Caco-2 (cell line): ENCODE measurements around the gene COX6B1. TPM values are rescaled to one million over a fixed set of nuclear protein-coding genes. Genes with fewer than 3 reads are reported as not detected.

Experiments used
- BruUV-seq: library from RNA; stranded (reverse); fragments of 400-500 nt; replicated peaks from 2 replicates; lab custom pipeline; 2021; lab: Mats Ljungman, UMichigan
- CTCF ChIA-PET: fragments of 300-600 bp; sonication (Branson Sonifier 250); formaldehyde crosslinking; loops from one replicate; lab custom pipeline; 2022; ENCODE audit warnings: antibody characterized with exemption; lab: Charles Lee
- POLR2A ChIA-PET: fragments of 300-600 bp; sonication (Branson Sonifier 250); formaldehyde crosslinking; loops from one replicate; lab custom pipeline; 2022; ENCODE audit warnings: antibody characterized with exemption; lab: Charles Lee
- DNase-seq, 2 experiments: peaks; one replicate each; pipeline versions ENCODE4 v3.0.0 to v3.0.0-alpha.2; 2020 to 2022
- H3K27me3 ChIP-seq: replicated peaks from 2 replicates; pipeline ENCODE4 v1.6.0; 2011; ENCODE audit warnings: low read length; ENCODE audit not compliant: control insufficient read depth, insufficient read depth
- H3K36me3 ChIP-seq: 2 replicates; pipeline ENCODE4 v1.5.1; 2011; ENCODE audit warnings: low read length; ENCODE audit not compliant: control insufficient read depth, insufficient read depth
- H3K4me1 ChIP-seq: fragments of 250-450 bp; sonication (Bioruptor Pico); 2 replicates; pipeline ENCODE4 v1.5.1; 2020; ENCODE audit warnings: mild to moderate bottlenecking
- H3K4me3 ChIP-seq: 2 replicates; pipeline ENCODE4 v1.5.1; 2011; ENCODE audit warnings: low read depth, mild to moderate bottlenecking, control low read depth, low read length
- H3K9me3 ChIP-seq: fragments of 250-450 bp; sonication (Bioruptor Pico); 2 replicates; pipeline ENCODE4 v1.5.1; 2020; ENCODE audit warnings: mild to moderate bottlenecking, moderate library complexity
- H3K27ac Mint-ChIP-seq: one replicate; pipeline ENCODE4 v1.8.0; 2022; ENCODE audit warnings: mixed read lengths; ENCODE audit not compliant: unreplicated experiment
- H3K27me3 Mint-ChIP-seq: one replicate; pipeline ENCODE4 v1.8.0; 2022; ENCODE audit warnings: mixed read lengths; ENCODE audit not compliant: insufficient read depth, unreplicated experiment
- H3K36me3 Mint-ChIP-seq: one replicate; pipeline ENCODE4 v1.8.0; 2022; ENCODE audit warnings: mild to moderate bottlenecking, mixed read lengths; ENCODE audit not compliant: insufficient read depth, unreplicated experiment
- H3K4me1 Mint-ChIP-seq: one replicate; pipeline ENCODE4 v1.8.0; 2022; ENCODE audit warnings: low read depth, mixed read lengths; ENCODE audit not compliant: unreplicated experiment
- H3K4me3 Mint-ChIP-seq: one replicate; pipeline ENCODE4 v1.8.0; 2022; ENCODE audit warnings: mild to moderate bottlenecking, moderate library complexity, mixed read lengths; ENCODE audit not compliant: unreplicated experiment
- H3K9me3 Mint-ChIP-seq: one replicate; pipeline ENCODE4 v1.8.0; 2022; ENCODE audit warnings: mixed read lengths; ENCODE audit not compliant: unreplicated experiment
- CTCF ChIP-seq, 2 experiments: fragments of 200-600 bp in 1 of 2; IDR thresholded peaks; 1 replicate in 1 of 2; 2 replicates in 1 of 2; pipeline versions ENCODE4 v1.5.1 to v1.8.0; 2011 to 2022; ENCODE audit warnings: antibody characterized with exemption in 1 of 2, control low read depth in 1 of 2, inconsistent platforms in 1 of 2, low read depth in 1 of 2, low read length in 1 of 2, mild to moderate bottlenecking in 1 of 2, moderate library complexity in 1 of 2; ENCODE audit not compliant: insufficient read depth in 1 of 2, severe bottlenecking in 1 of 2, unreplicated experiment in 1 of 2
- intact Hi-C: fragments of 100-400 bp; cut with micrococcal nuclease; formaldehyde crosslinking; loops from one replicate; pipeline ENCODE4 v1.10.0; 2022; ENCODE audit not compliant: unreplicated experiment
- total RNA-seq: library from RNA; stranded (reverse); gene quantifications from 2 replicates; pipeline ENCODE4 v1.2.3, GENCODE V29; 2022

Gene COX6B1
- total RNA-seq, 1 experiment from 2014 or later = 551 TPM

DNA sequence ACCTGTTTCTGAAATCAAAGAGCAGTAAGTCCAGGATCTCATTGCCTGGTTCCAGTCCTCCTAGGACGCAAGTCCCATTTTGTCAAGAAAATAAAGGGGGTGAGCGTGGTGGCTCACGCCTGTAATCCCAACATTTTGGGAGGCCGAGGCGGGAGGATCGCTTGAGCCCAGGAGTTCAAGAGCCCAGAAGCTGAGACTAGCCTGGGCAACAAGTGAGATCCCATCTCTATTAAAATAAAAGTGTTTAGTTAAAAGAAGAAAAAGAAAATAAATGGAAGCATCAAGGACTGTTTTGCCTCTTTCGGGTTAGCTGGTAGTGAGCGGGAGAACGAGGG lies 35.9 kb upstream of the COX6B1 start:
- no peak for TF ChIP-seq CTCF (IDR thresholded peaks at IDR 0.05; ENCODE audit: insufficient read depth in 1 of 2, low read depth in 1 of 2, low read length in 1 of 2, severe bottlenecking in 1 of 2, unreplicated experiment in 1 of 2)
- Histone ChIP-seq H3K27me3 (no peaks in the 10 kb centered on the region), H3K36me3 (no peaks in the 10 kb centered on the region), H3K4me1 (0 out of 2 replicates have a peak, but pooled peaks cover 4% of the 10 kb centered on the region), H3K9me3 (peaks cover 11% of the 10 kb centered on the region), H3K4me3 (peak overlapping the region; percentile 94)
- POLR2A ChIA-PET = interaction anchor here (0.9 kb wide), 1 partner anchor 36 kb away, joined by 4 read pairs; the partner anchor contains the start of gene COX6B1
- peak overlapping the region; percentile 89 for H3K4me3 Mint-ChIP-seq
- peak overlapping the region; percentile 93 for H3K27ac Mint-ChIP-seq
- BruUV-seq = no TSS peak
- intact Hi-C loops = loop anchor here (1.0 to 2.0 kb wide), 2 partner anchors 16 to 33 kb away; no protein-coding TSS in a partner anchor
- peaks cover 12% of the 10 kb centered on the region for H3K9me3 Mint-ChIP-seq
- CTCF ChIA-PET = interaction anchor here (0.6 to 1.0 kb wide), 2 partner anchors 10 to 102 kb away, joined by 3 to 4 read pairs; no protein-coding TSS in a partner anchor
- peaks cover 9% of the 10 kb centered on the region for H3K4me1 Mint-ChIP-seq
- no peaks in the 10 kb centered on the region for H3K27me3 Mint-ChIP-seq
- no peak for DNase-seq
- H3K36me3 Mint-ChIP-seq = peaks cover 15% of the 10 kb centered on the region

GRCh38 chr19:35612559-35613321 lies 35.4 kb upstream of the COX6B1 start, which contains the start of gene HAUS5:
Gene HAUS5, plus strand, starts transcription at chr19:35612735. Its CDS starts 60 bp downstream, at chr19:35612795.
- H3K4me3 ChIP-seq = peak within 1 kb of the TSS; percentile 94
- no peaks in the 10 kb centered on the region for H3K36me3 ChIP-seq
- BruUV-seq = no TSS peak
- TF ChIP-seq CTCF (IDR thresholded peaks at IDR 0.05; ENCODE audit: insufficient read depth in 1 of 2, low read depth in 1 of 2, low read length in 1 of 2, severe bottlenecking in 1 of 2, unreplicated experiment in 1 of 2) = no peak
- Mint-ChIP-seq H3K27me3 (no peaks in the 10 kb centered on the region), H3K27ac (peak within 1 kb of the TSS; percentile 93), H3K9me3 (peaks cover 12% of the 10 kb centered on the region), H3K36me3 (peaks cover 15% of the 10 kb centered on the region), H3K4me3 (peak within 1 kb of the TSS; percentile 89), H3K4me1 (peaks cover 9% of the 10 kb centered on the region)
- ChIA-PET CTCF (interaction anchor here (0.6 to 1.0 kb wide), 5 partner anchors 11 to 136 kb away, joined by 3 to 6 read pairs (median 3); partner anchors contain the start of genes COX6B1 and LIN37), POLR2A (interaction anchor here (0.6 kb wide), 1 partner anchor 102 kb away, joined by 4 read pairs; no protein-coding TSS in a partner anchor)
- H3K27me3 ChIP-seq = no peaks in the 10 kb centered on the region
- peak; percentile 95 to 97 for DNase-seq
- intact Hi-C loops = loop anchor here (1.0 to 2.0 kb wide), 2 partner anchors 16 to 32 kb away; no protein-coding TSS in a partner anchor
- H3K4me1 ChIP-seq = 0 out of 2 replicates have a peak, but pooled peaks cover 4% of the 10 kb centered on the region
- peaks cover 6% of the 10 kb centered on the region for H3K9me3 ChIP-seq

DNA sequence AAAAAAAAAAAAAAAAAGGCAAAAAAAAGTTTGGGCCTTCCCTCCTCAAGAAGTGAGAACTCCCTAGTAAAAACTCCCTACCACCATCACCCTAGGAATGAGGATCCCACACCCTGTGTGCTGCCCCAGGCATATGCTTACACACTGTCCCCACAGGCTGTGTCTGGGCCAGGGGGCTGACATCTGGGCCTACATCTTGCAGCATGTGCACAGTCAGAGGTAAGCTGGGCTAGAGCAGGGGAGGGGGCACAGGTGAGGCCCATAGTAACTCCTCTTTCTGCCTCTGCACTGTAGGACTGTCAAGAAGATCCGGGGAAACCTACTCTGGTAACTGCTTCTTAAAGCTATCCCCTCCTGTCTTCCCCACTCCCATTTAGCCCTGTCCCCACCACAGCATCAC lies 34.5 kb upstream of the COX6B1 start:
- Mint-ChIP-seq H3K27ac (peak overlapping the region; percentile 93), H3K4me3 (peak overlapping the region; percentile 89), H3K36me3 (peaks cover 15% of the 10 kb centered on the region), H3K27me3 (no peaks in the 10 kb centered on the region), H3K9me3 (peaks cover 4% of the 10 kb centered on the region), H3K4me1 (peaks cover 9% of the 10 kb centered on the region)
- H3K4me1 ChIP-seq = 0 out of 2 replicates have a peak, but pooled peaks cover 4% of the 10 kb centered on the region
- TSS peak; percentile 65 for BruUV-seq
- H3K9me3 ChIP-seq = no peaks in the 10 kb centered on the region
- no peak overlapping the region; the same call in 1 of the 2 replicates for H3K4me3 ChIP-seq
- POLR2A ChIA-PET = interaction anchor here (0.6 kb wide), 1 partner anchor 153 kb away, joined by 3 read pairs; no protein-coding TSS in a partner anchor
- no peaks in the 10 kb centered on the region for H3K27me3 ChIP-seq
- CTCF ChIA-PET = interaction anchor here (0.7 kb wide), 2 partner anchors 60 to 135 kb away, joined by 3 to 6 read pairs; partner anchors contain the start of gene LIN37
- no peaks in the 10 kb centered on the region for H3K36me3 ChIP-seq
- no peak for TF ChIP-seq CTCF (IDR thresholded peaks at IDR 0.05; ENCODE audit: insufficient read depth in 1 of 2, low read depth in 1 of 2, low read length in 1 of 2, severe bottlenecking in 1 of 2, unreplicated experiment in 1 of 2)
- intact Hi-C loops = loop anchor here (2.0 kb wide), 1 partner anchor 31 kb away; no protein-coding TSS in a partner anchor
- no peak for DNase-seq
